Measurements from ENCODE around the gene AGBL4.
"Not testable (repeated sequence)": the region's sequence is repeated elsewhere in the genome, so short reads cannot be mapped to it uniquely, and the experiment has no call there.

Gene AGBL4

DNA sequence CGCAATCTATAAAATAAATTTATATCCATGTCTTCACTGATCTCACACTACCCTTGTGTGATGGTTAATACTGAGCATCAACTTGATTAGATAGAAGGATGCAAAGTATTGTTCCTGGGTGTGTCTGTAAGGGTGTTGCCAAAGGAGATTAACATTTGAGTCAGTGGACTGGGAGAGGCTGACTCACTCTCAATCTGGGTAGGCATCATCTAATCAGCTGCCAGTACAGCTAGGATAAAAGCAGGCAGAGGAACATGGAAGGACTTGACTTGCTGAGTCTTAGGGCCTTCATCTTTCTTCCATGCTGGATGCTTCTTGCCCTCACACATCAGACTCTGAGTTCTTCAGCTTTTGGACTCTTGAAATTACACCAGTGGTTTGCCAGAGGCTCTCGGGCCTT is 615.4 kb downstream of the AGBL4 start:
- DNase-seq, result no peak

DNA sequence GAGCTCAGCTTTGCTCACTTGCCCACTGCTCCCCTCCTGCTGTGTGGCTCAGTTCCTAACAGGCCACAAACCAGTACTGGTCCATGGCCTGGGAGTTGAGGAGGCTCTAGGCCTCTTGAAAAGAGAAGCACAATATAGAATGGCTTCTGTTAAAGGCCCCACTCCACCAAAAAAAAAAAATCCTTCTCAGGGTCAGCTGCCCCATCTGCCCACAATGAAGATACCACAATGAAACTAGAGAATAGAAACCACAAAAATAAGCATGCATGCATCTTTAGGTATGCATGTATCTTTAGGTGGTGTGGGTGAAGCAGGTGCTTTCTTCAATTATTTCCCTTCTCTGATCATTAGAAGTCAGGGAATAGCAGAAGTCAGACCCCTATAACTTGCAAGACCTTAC is 626.7 kb downstream of the AGBL4 start:
- DNase-seq, result no peak

GRCh38 chr1:49394200-49394599 is 629.6 kb downstream of the AGBL4 start:
- no peak for DNase-seq

DNA sequence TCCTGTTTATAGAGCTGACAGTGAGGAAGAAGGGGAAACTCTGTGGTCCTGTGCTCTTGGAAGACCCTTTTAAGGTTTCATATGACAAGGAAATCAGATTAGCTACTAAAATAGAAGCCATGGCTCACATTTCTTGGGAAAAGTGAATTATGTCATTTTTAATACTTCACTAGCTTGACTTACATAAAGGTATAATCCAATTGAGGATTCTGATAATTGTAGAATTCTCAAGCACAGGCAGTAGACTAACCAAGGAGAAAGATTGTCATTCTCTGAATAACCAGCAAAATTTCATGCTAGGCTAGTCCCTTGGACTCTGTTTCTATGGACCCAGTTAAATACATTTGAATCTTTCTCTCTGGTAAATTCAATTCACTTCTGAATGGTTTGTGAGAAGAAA is 634.1 kb downstream of the AGBL4 start:
- no peak for DNase-seq

GRCh38 chr1:49364676-49365075 is 659.1 kb downstream of the AGBL4 start:
- DNase-seq, result no peak

- DNase-seq, result no peak
Measured at GRCh38 chr1:49363628-49364027, 660.1 kb downstream of the AGBL4 start.

GRCh38 chr1:49358036-49358435 is 665.7 kb downstream of the AGBL4 start:
- no peak for DNase-seq

- DNase-seq, result no peak
Measured at GRCh38 chr1:49356594-49356993, 667.2 kb downstream of the AGBL4 start.

GRCh38 chr1:49351768-49352167 is 672.0 kb downstream of the AGBL4 start:
- DNase-seq, result no peak

DNA sequence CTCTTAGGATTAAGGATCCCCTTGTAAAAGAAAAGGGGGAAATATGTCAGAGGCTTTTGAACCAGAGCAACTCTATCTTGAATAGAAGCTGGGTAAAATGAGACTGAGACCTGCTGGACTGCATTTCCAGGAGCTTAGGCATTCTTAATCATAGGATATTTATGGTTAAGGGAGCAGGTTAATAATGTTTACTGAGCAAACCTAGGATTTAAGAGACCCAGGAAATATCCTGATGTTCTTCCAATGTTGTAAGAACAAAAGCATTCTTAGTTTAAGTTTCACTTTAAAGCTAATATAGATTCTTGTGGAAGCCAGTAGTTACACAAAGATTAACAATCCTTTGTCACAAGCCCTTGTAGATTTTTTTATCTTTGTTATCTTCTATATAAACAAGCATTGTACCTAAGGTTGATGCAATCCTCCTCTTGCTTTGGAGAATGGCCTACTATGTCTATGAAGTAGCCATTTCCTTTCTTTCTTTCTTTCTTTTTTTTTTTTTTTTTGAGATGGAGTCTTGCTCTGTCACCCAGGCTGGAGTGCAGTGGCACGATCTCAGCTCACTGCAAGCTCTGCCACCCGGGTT is 676.9 kb downstream of the AGBL4 start:
- no peak for DNase-seq

GRCh38 chr1:49340576-49340975 is 683.2 kb downstream of the AGBL4 start:
- DNase-seq, result no peak

DNA sequence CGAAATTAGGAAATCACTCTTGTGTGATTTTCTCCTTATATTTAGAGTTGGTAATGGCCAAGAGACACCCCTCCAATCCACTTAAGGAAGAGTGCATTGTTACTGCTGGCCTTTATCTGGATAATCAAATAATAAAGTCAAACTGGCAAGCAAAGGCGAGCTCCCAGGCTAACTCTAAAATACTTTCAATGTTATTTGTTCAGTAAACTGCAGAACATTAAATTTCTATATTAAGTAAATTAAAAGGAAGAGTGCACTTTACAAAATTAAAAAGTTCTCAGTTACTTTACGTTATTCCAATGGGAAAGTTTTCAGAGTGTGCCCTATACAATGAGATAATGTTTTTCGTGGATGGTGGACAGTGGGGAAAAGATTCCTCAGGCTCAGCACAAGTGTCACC is 684.7 kb downstream of the AGBL4 start:
- no peak for DNase-seq

- DNase-seq, result no peak
Measured at GRCh38 chr1:49337251-49337650, 686.5 kb downstream of the AGBL4 start.

GRCh38 chr1:49333906-49334305 is 689.8 kb downstream of the AGBL4 start:
- no peak for DNase-seq

- DNase-seq, result no peak
Measured at GRCh38 chr1:49331066-49331852, 692.5 kb downstream of the AGBL4 start.

- no peak for DNase-seq
Measured at GRCh38 chr1:49323925-49324540, 699.7 kb downstream of the AGBL4 start.

DNA sequence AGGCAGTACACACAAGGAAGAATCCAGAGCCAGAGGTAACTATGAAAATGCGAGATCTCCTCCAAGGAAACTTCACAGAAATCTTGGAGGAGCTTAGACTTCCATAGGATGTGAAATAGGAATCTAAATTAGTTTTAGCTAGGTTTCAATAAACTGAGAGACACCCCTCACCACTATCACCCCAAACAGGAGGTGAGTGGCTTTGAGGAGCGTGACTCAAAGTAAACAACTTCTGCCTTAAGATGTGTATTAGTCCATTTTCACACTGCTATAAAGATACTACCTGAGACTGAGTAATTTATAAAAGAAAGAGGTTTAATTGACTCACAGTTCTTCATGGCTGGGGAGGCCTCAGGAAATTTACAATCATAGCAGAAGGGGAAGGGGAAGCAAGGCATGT is 703.3 kb downstream of the AGBL4 start:
- DNase-seq, result not testable (repeated sequence)

GRCh38 chr1:49319426-49319963 is 704.3 kb downstream of the AGBL4 start:
- no peak for DNase-seq

DNA sequence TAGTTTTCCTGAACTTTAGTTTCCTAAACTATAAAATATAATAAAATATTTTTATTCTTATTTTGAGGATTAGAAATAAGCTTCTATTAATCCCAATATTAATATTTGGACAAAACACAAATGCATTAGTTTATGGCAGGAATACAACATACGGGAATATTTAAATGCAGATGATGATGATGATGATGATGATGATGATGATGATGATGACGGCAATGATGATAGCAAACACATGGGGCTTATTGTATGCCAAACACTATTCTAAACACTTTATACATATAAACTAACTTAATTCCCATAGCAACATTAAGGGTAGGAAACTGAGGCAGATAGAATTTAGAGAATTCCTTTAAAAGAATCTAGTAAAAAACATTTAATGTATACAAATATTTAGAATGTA is 705.5 kb downstream of the AGBL4 start:
- no peak for DNase-seq

DNA sequence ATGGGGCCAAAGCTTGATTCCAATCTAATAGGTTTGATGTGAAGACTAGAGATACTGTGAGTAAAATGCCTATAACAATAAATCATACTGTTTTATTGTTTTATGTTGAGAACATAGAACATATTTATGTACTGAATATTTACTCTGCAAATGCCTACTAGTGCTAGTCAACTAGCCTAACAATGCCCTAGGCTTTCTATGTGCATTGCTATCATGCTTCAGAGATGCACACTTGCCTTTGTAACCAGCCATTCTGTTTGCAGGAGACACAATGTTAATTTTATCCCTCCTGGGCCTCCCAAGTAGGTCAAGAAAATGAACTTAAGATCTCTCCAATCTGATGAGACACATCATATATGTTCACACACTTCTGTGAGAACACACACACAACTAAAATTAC is 716.3 kb downstream of the AGBL4 start:
- DNase-seq, result no peak

DNA sequence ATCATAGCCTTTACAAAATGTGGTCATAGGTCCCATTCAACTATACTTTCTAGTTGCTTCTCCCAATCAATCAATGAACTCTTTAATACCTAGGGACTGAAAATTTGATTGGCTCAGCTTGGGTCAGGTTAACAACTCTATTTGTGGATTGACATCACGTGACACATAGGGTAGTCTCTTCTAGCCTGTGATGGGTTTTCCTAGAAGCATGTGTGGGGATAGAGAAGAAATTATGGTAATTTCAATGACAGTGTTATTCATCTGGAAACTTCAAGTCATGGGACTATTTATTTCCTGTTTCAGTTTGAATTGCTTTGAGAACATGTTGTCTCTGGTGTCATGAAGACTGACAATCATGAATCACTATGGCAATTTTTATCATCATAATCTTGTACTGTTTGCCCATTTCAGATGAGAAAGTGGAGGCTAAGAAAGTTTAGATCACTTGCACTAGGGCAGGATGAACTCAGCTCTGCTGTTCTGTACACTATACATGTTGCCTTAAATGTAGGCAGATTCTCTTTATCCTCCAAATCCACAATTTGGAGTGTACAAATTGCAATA is 717.2 kb downstream of the AGBL4 start:
- no peak for DNase-seq

- DNase-seq, result not testable (repeated sequence)
Measured at GRCh38 chr1:49302400-49302799, 721.4 kb downstream of the AGBL4 start.

- no peak for DNase-seq
Measured at GRCh38 chr1:49298304-49298703, 725.5 kb downstream of the AGBL4 start.

GRCh38 chr1:49297783-49298182 is 726.0 kb downstream of the AGBL4 start:
- DNase-seq, result no peak

Data from effector CD4-positive, alpha-beta T cell (primary cell).